Measurements from ENCODE around the gene MCCC1.
"Not testable (repeated sequence)": the region's sequence is repeated elsewhere in the genome, so short reads cannot be mapped to it uniquely, and the experiment has no call there.

The MCCC1 gene

DNA sequence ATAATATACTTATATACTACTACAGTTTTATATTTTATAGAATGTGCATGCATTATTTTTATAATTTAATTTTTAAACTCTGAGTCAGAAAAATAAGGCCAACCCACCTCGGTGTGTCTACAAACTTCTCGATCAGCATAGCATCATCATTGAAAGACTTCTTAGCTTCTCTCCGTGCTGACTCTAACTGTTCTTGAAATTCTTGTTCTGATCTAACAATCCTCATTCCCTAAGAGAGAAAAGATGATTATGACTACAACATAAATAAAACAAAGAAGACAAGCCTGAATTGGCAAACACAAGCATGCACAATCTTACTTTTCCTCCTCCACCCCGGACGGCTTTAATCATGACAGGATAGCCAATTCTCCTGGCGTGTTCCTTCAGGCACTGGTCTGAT lies 28.4 kb downstream of the MCCC1 start:
- no peaks in the 10 kb centered on the region for H3K27me3 ChIP-seq (replicated peaks; ENCODE audit: insufficient read depth, low read length)
- no peaks in the 10 kb centered on the region for H3K9me3 ChIP-seq (replicated peaks; ENCODE audit: insufficient read depth, low read length)
- no peak overlapping the region for H3K9ac ChIP-seq (ENCODE audit: low read length)
- no peaks in the 10 kb centered on the region for H3K79me2 ChIP-seq (ENCODE audit: low read length)
- no peak for DNase-seq
- no peaks in the 10 kb centered on the region for H4K20me1 ChIP-seq (ENCODE audit: insufficient read depth, low read length)
- H3K4me3 ChIP-seq (ENCODE audit: low read length) = no peak overlapping the region
- no peaks in the 10 kb centered on the region for H3F3A ChIP-seq (ENCODE audit: insufficient read depth, low read length)
- H3K4me2 ChIP-seq (ENCODE audit: low read depth, low read length) = no peak overlapping the region
- no peak overlapping the region for H2AFZ ChIP-seq (ENCODE audit: low read length)
- H3K36me3 ChIP-seq (replicated peaks; ENCODE audit: insufficient read depth, low read length) = no peaks in the 10 kb centered on the region
- no peaks in the 10 kb centered on the region for H3K9me2 ChIP-seq (replicated peaks; ENCODE audit: insufficient read depth, low read length)
- TF ChIP-seq, protein P1, sequence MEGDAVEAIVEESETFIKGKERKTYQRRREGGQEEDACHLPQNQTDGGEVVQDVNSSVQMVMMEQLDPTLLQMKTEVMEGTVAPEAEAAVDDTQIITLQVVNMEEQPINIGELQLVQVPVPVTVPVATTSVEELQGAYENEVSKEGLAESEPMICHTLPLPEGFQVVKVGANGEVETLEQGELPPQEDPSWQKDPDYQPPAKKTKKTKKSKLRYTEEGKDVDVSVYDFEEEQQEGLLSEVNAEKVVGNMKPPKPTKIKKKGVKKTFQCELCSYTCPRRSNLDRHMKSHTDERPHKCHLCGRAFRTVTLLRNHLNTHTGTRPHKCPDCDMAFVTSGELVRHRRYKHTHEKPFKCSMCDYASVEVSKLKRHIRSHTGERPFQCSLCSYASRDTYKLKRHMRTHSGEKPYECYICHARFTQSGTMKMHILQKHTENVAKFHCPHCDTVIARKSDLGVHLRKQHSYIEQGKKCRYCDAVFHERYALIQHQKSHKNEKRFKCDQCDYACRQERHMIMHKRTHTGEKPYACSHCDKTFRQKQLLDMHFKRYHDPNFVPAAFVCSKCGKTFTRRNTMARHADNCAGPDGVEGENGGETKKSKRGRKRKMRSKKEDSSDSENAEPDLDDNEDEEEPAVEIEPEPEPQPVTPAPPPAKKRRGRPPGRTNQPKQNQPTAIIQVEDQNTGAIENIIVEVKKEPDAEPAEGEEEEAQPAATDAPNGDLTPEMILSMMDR (IDR thresholded peaks at IDR 0.05; ENCODE audit: low read length) = no peak
- TF ChIP-seq EZH2 (optimal IDR thresholded peaks at IDR 0.05; ENCODE audit: low read depth, low read length) (no peak), EZH2phosphoT487 (IDR thresholded peaks at IDR 0.05; ENCODE audit: low read length) (no peak)
- no peaks in the 10 kb centered on the region for H3K4me1 ChIP-seq (ENCODE audit: low read length)
- no peak overlapping the region for H3K27ac ChIP-seq (ENCODE audit: low read length)

DNA sequence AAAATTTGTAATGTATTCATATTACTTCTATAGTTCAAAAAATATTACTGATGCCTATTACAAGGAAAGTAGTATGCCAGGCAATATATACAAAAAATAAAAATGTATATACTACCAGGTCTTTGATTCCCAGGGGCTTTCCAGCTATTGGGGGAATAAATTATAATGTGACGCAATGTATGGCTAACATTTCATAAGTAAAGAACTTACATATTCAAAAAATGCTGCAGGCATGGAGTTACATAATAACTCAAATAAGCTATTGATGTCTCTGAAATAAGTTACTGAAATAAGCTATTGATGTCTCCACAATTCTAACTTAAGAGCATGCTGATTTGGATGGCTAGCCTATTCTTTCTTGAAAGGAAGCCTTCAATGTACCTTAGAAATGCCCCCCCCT lies 30.2 kb downstream of the MCCC1 start:
- DNase-seq = no peak
- no peaks in the 10 kb centered on the region for H3K9me3 ChIP-seq (replicated peaks; ENCODE audit: insufficient read depth, low read length)
- no peaks in the 10 kb centered on the region for H3K79me2 ChIP-seq (ENCODE audit: low read length)
- no peaks in the 10 kb centered on the region for H3K9me2 ChIP-seq (replicated peaks; ENCODE audit: insufficient read depth, low read length)
- no peak overlapping the region for H2AFZ ChIP-seq (ENCODE audit: low read length)
- H3F3A ChIP-seq (ENCODE audit: insufficient read depth, low read length) = no peaks in the 10 kb centered on the region
- no peak overlapping the region for H3K27ac ChIP-seq (ENCODE audit: low read length)
- no peak overlapping the region for H3K9ac ChIP-seq (ENCODE audit: low read length)
- no peaks in the 10 kb centered on the region for H3K4me1 ChIP-seq (ENCODE audit: low read length)
- H3K36me3 ChIP-seq (replicated peaks; ENCODE audit: insufficient read depth, low read length) = no peaks in the 10 kb centered on the region
- no peaks in the 10 kb centered on the region for H4K20me1 ChIP-seq (ENCODE audit: insufficient read depth, low read length)
- no peak overlapping the region for H3K4me3 ChIP-seq (ENCODE audit: low read length)
- no peaks in the 10 kb centered on the region for H3K27me3 ChIP-seq (replicated peaks; ENCODE audit: insufficient read depth, low read length)
- no peak overlapping the region for H3K4me2 ChIP-seq (ENCODE audit: low read depth, low read length)
- TF ChIP-seq, protein P1 (IDR thresholded peaks at IDR 0.05; ENCODE audit: low read length) = no peak
- TF ChIP-seq EZH2phosphoT487 (IDR thresholded peaks at IDR 0.05; ENCODE audit: low read length) (no peak), EZH2 (optimal IDR thresholded peaks at IDR 0.05; ENCODE audit: low read depth, low read length) (no peak)

DNA sequence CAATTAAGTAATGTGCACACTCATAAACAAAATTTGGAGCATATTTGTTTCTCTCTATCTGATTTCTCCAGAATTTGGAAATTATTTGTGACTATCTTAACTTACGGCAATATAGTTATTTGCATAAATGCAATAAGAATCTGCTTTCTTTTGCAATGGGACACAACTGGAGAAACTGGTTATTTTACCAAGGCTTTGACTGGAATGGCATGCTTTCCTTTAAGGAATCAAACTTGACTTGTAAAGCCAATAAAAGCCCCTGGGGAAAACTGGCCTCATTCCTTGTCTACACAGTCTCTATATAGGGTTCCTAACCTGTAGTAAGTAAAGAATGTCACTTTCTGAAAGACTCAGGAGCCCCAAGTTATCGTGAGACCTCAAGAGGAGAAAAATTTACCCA lies 32.4 kb downstream of the MCCC1 start:
- H4K20me1 ChIP-seq (ENCODE audit: insufficient read depth, low read length); H3K4me1 ChIP-seq (ENCODE audit: low read length); H3K79me2 ChIP-seq (ENCODE audit: low read length); H3K36me3 ChIP-seq (replicated peaks; ENCODE audit: insufficient read depth, low read length); H3F3A ChIP-seq (ENCODE audit: insufficient read depth, low read length); H3K27me3 ChIP-seq (replicated peaks; ENCODE audit: insufficient read depth, low read length); H3K4me2 ChIP-seq (ENCODE audit: low read depth, low read length); H3K9me2 ChIP-seq (replicated peaks; ENCODE audit: insufficient read depth, low read length); H3K9me3 ChIP-seq (replicated peaks; ENCODE audit: insufficient read depth, low read length); H3K9ac ChIP-seq (ENCODE audit: low read length); H3K27ac ChIP-seq (ENCODE audit: low read length); H3K4me3 ChIP-seq (ENCODE audit: low read length); H2AFZ ChIP-seq (ENCODE audit: low read length); DNase-seq: not testable (repeated sequence)

DNA sequence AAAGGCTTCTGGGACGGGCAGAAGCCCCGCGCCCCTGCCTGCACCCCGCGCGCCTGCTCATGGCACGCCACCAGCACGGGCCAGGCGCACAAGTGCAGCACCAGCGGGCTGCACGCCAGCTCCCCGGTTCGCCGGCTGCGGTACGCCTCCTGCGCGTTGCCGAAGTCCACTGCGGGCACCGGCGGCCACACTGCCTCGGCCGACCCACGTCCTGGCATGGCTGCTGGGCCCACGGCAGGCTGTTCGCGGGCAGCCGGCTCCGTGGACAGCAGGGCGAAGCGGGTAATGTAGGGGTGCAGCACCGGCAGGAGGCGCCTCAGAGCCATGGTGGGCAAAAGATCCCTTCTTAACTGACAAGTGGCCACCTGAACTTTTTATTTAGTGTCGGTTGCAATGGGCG lies 34.8 kb downstream of the MCCC1 start:
- no peak for DNase-seq
- H3K9ac ChIP-seq (ENCODE audit: low read length) = no peak overlapping the region
- no peaks in the 10 kb centered on the region for H3K27me3 ChIP-seq (replicated peaks; ENCODE audit: insufficient read depth, low read length)
- H2AFZ ChIP-seq (ENCODE audit: low read length) = no peak overlapping the region
- H3K9me3 ChIP-seq (replicated peaks; ENCODE audit: insufficient read depth, low read length) = no peaks in the 10 kb centered on the region
- H3K4me1 ChIP-seq (ENCODE audit: low read length) = no peaks in the 10 kb centered on the region
- no peaks in the 10 kb centered on the region for H3K36me3 ChIP-seq (replicated peaks; ENCODE audit: insufficient read depth, low read length)
- no peaks in the 10 kb centered on the region for H3F3A ChIP-seq (ENCODE audit: insufficient read depth, low read length)
- H3K27ac ChIP-seq (ENCODE audit: low read length) = no peak overlapping the region
- no peaks in the 10 kb centered on the region for H3K9me2 ChIP-seq (replicated peaks; ENCODE audit: insufficient read depth, low read length)
- H4K20me1 ChIP-seq (ENCODE audit: insufficient read depth, low read length) = no peaks in the 10 kb centered on the region
- no peak for TF ChIP-seq EZH2phosphoT487 (IDR thresholded peaks at IDR 0.05; ENCODE audit: low read length)
- TF ChIP-seq, protein P1 (IDR thresholded peaks at IDR 0.05; ENCODE audit: low read length) = no peak
- no peak for TF ChIP-seq EZH2 (optimal IDR thresholded peaks at IDR 0.05; ENCODE audit: low read depth, low read length)
- H3K4me3 ChIP-seq (ENCODE audit: low read length) = no peak overlapping the region
- no peak overlapping the region for H3K4me2 ChIP-seq (ENCODE audit: low read depth, low read length)
- H3K79me2 ChIP-seq (ENCODE audit: low read length) = no peaks in the 10 kb centered on the region

All from MM.1S (cell line).